Spleen (tissue), 11 donors: ENCODE measurements around the gene TRPC5OS. TPM values are rescaled to one million over a fixed set of nuclear protein-coding genes. Genes with fewer than 3 reads are reported as not detected.

Experiments
- DNase-seq: peaks from one replicate; pipeline ENCODE4 v3.0.0-alpha.2; 2020
- H3K27ac ChIP-seq, 8 donors: fragments of 200-600 bp; sonication (generic) in 7 of 8; 1 replicate in 4 of 8; 2 replicates in 4 of 8; pipeline versions ENCODE4 v1.5.0 to v1.8.0; 2016 to 2021; ENCODE audit warnings: inconsistent platforms in 4 of 8, mild to moderate bottlenecking in 4 of 8, moderate library complexity in 1 of 8
- H3K27me3 ChIP-seq, 7 donors: fragments of 200-600 bp; sonication (generic) in 6 of 7; replicated peaks in 1 of 7; 1 replicate in 4 of 7; 2 replicates in 3 of 7; pipeline versions ENCODE4 v1.5.0 to v1.8.0; 2016 to 2021; ENCODE audit warnings: inconsistent platforms in 3 of 7, mild to moderate bottlenecking in 1 of 7
- H3K36me3 ChIP-seq, 6 donors: fragments of 200-600 bp; sonication (generic) in 5 of 6; 1 replicate in 4 of 6; 2 replicates in 2 of 6; pipeline versions ENCODE4 v1.5.0 to v1.8.0; 2016 to 2021; ENCODE audit warnings: inconsistent platforms in 2 of 6
- H3K4me1 ChIP-seq, 6 donors: fragments of 200-600 bp; sonication (generic) in 5 of 6; 1 replicate in 3 of 6; 2 replicates in 3 of 6; pipeline versions ENCODE4 v1.5.0 to v1.8.0; 2016 to 2021; ENCODE audit warnings: inconsistent platforms in 3 of 6
- H3K4me3 ChIP-seq, 8 donors: fragments of 200-600 bp; sonication (generic) in 7 of 8; 1 replicate in 4 of 8; 2 replicates in 4 of 8; pipeline versions ENCODE4 v1.5.0 to v1.8.0; 2016 to 2021; ENCODE audit warnings: inconsistent platforms in 4 of 8, mild to moderate bottlenecking in 4 of 8, moderate library complexity in 2 of 8
- H3K9me3 ChIP-seq, 8 donors: fragments of 200-600 bp; sonication (generic) in 7 of 8; 1 replicate in 4 of 8; 2 replicates in 4 of 8; pipeline versions ENCODE4 v1.5.0 to v1.8.0; 2016 to 2021; ENCODE audit warnings: inconsistent platforms in 4 of 8
- CTCF ChIP-seq, 11 experiments: fragments of 200-600 bp in 7 of 11; fragments of 450-650 bp in 4 of 11; sonication (generic) in 4 of 11; IDR thresholded peaks in 8 of 11; conservative IDR thresholded peaks in 3 of 11; 1 replicate in 7 of 11; 2 replicates in 4 of 11; pipeline versions ENCODE4 v1.4.0 to v1.8.0; 2016 to 2021; ENCODE audit warnings: antibody characterized with exemption in 11 of 11, inconsistent platforms in 4 of 11, mild to moderate bottlenecking in 1 of 11
- POLR2A ChIP-seq, 3 donors: fragments of 450-650 bp; IDR thresholded peaks; one replicate each; pipeline ENCODE4 v1.5.1; 2017; ENCODE audit warnings: antibody characterized with exemption in 3 of 3, mild to moderate bottlenecking in 1 of 3
- POLR2AphosphoS5 ChIP-seq, 3 donors: sonication (generic); formaldehyde crosslinking; IDR thresholded peaks; one replicate each; pipeline ENCODE4 v1.5.1; 2017; ENCODE audit warnings: antibody characterized with exemption in 3 of 3
- WGBS, 5 donors: extraction: QIAGEN DNeasy Blood & Tissue Kit in 3 of 5; methylation state at CpG; one replicate each; pipeline versions ENCODE4 v1.1.5 to v1.1.7; 2013 to 2018; 5-methylcytosine and 5-hydroxymethylcytosine counted together
- intact Hi-C: fragments of 100-400 bp; cut with DNase I; formaldehyde crosslinking; loops from one replicate; pipeline ENCODE4 v1.15.0; 2023; ENCODE audit warnings: low total_unique reads
- polyA plus RNA-seq, 3 donors: library from polyadenylated mRNA; stranded (reverse); fragments of 200-250 nt; gene quantifications; one replicate each; pipeline ENCODE4 v1.2.1, GENCODE V29; 2013
- total RNA-seq, 7 donors: library from RNA; depleted of rRNA in 3 of 7; stranded (reverse); fragments of >200 nt in 3 of 7; fragmentation: NEBNext Ultra II Directional in 4 of 7; extraction: Animal tissue kit (Norgen Biotek cat#: 25700) in 4 of 7; gene quantifications; one replicate each; pipeline versions ENCODE4 v1.1.0 to v1.2.1, GENCODE V29; 2016 to 2021
- donor health status: healthy with polysubstance abuse.
- donor health status: DM: no; HTN: no; CAD: no; lungs with moderate emphysema.
- donor health status: DM: no; HTN: no; CAD: no.
- donor health status: Bipolar disorder and iron deficiency.
- donor health status: healthy.
- donor health status: DM: no; HTN: no; CAD: no.
- donor health status: DM: yes; HTN: yes; CAD: no.

The TRPC5OS gene
- total and polyA plus RNA-seq, 10 donors: 0.04 TPM; not detected in 9

GRCh38 chrX:111888600-111888999, 12.6 kb downstream of the TRPC5OS start:
- Histone ChIP-seq H3K4me3 (no peak overlapping the region), H3K27me3 (peaks cover 0 to 4% (median 0%) of the 10 kb centered on the region in 7 donors), H3K9me3 (no peaks in the 10 kb centered on the region), H3K36me3 (no peaks in the 10 kb centered on the region), H3K27ac (no peak overlapping the region), H3K4me1 (no peaks in the 10 kb centered on the region)
- intact Hi-C loops: no loop called here
- whole genome bisulfite sequencing, 5 donors: 65 to 85% (median 78%) methylated on average over 3 of the region's 3 CpGs
- no peak for TF ChIP-seq POLR2A (IDR thresholded peaks at IDR 0.05)
- TF ChIP-seq POLR2AphosphoS5 (IDR thresholded peaks at IDR 0.05): no peak
- TF ChIP-seq CTCF (IDR thresholded peaks at IDR 0.05 in 8 of 11, conservative IDR thresholded peaks at IDR 0.05 in 3 of 11): no peak
- no peak for DNase-seq

GRCh38 chrX:111892375-111892774, 16.4 kb downstream of the TRPC5OS start:
- no peak overlapping the region for H3K27ac ChIP-seq
- no peaks in the 10 kb centered on the region for H3K9me3 ChIP-seq
- intact Hi-C loops: no loop called here
- H3K4me1 ChIP-seq: no peaks in the 10 kb centered on the region
- no peak for DNase-seq
- H3K27me3 ChIP-seq: peaks cover 0 to 4% (median 0%) of the 10 kb centered on the region in 7 donors
- no peaks in the 10 kb centered on the region for H3K36me3 ChIP-seq
- no peak overlapping the region for H3K4me3 ChIP-seq
- WGBS, 5 donors: 64 to 91% (median 70%) methylated on average over 2 of the region's 2 CpGs
- TF ChIP-seq POLR2A (IDR thresholded peaks at IDR 0.05) (no peak), POLR2AphosphoS5 (IDR thresholded peaks at IDR 0.05) (no peak), CTCF (IDR thresholded peaks at IDR 0.05 in 8 of 11, conservative IDR thresholded peaks at IDR 0.05 in 3 of 11) (no peak)

- H3K4me3 ChIP-seq: no peak overlapping the region
- no peaks in the 10 kb centered on the region for H3K9me3 ChIP-seq
- no peaks in the 10 kb centered on the region for H3K36me3 ChIP-seq
- TF ChIP-seq CTCF (IDR thresholded peaks at IDR 0.05 in 8 of 11, conservative IDR thresholded peaks at IDR 0.05 in 3 of 11): no peak
- TF ChIP-seq POLR2A (IDR thresholded peaks at IDR 0.05): no peak
- TF ChIP-seq POLR2AphosphoS5 (IDR thresholded peaks at IDR 0.05): no peak
- intact Hi-C loops: no loop called here
- no peak for DNase-seq
- H3K4me1 ChIP-seq: no peaks in the 10 kb centered on the region
- WGBS, 5 donors: 75 to 90% (median 77%) methylated on average over 6 to 7 of the region's 7 CpGs
- no peak overlapping the region for H3K27ac ChIP-seq
- H3K27me3 ChIP-seq: peaks cover 0 to 7% (median 0%) of the 10 kb centered on the region in 7 donors
These were observed 20.2 kb downstream of the TRPC5OS start for GRCh38 chrX:111896148-111896547.

- intact Hi-C loops: no loop called here
- TF ChIP-seq POLR2A (IDR thresholded peaks at IDR 0.05) (no peak), POLR2AphosphoS5 (IDR thresholded peaks at IDR 0.05) (no peak), CTCF (IDR thresholded peaks at IDR 0.05 in 8 of 11, conservative IDR thresholded peaks at IDR 0.05 in 3 of 11) (no peak)
- Histone ChIP-seq H3K36me3 (no peaks in the 10 kb centered on the region), H3K4me1 (no peaks in the 10 kb centered on the region), H3K9me3 (no peaks in the 10 kb centered on the region), H3K27me3 (peaks cover 0 to 5% (median 0%) of the 10 kb centered on the region in 7 donors), H3K27ac (no peak overlapping the region), H3K4me3 (no peak overlapping the region)
- DNase-seq: no peak
- WGBS, 5 donors: 55 to 69% (median 57%) methylated on average over 7 of the region's 7 CpGs
These were observed 38.6 kb downstream of the TRPC5OS start for GRCh38 chrX:111914398-111915090.
